NCI-H2227 (cell line): ENCODE results near the gene HSPG2.
"Not testable (repeated sequence)": the region's sequence is repeated elsewhere in the genome, so short reads cannot be mapped to it uniquely, and the experiment has no call there.

ENCODE experiments used
- DNase-seq: peaks from one replicate; lab custom pipeline; 2025; ENCODE audit not compliant: unreplicated experiment; lab: John Stamatoyannopoulos, UW

Gene HSPG2

GRCh38 chr1:21813542-21813941 is 123.6 kb downstream of the HSPG2 start:
- DNase-seq = no peak

GRCh38 chr1:21811875-21812305 is 125.2 kb downstream of the HSPG2 start, which contains the start of gene LDLRAD2:
TSS of gene LDLRAD2 (plus strand) at chr1:21812265. CDS start at chr1:21812452, 187 bp downstream.
- peak; percentile 26 for DNase-seq

- no peak for DNase-seq
These were observed 132.6 kb downstream of the HSPG2 start for GRCh38 chr1:21804536-21804935.

- no peak for DNase-seq
These were observed 136.0 kb downstream of the HSPG2 start for GRCh38 chr1:21801100-21801499.

GRCh38 chr1:21799730-21800129 is 137.4 kb downstream of the HSPG2 start:
- DNase-seq = no peak

- no peak for DNase-seq
These were observed 142.0 kb downstream of the HSPG2 start for GRCh38 chr1:21795075-21795474.

- no peak for DNase-seq
These were observed 142.5 kb downstream of the HSPG2 start for GRCh38 chr1:21794656-21795055.

- no peak for DNase-seq
These were observed 144.0 kb downstream of the HSPG2 start for GRCh38 chr1:21793104-21793503.

GRCh38 chr1:21786640-21787039 is 150.5 kb downstream of the HSPG2 start:
- no peak for DNase-seq

GRCh38 chr1:21785764-21786163 is 151.3 kb downstream of the HSPG2 start:
- not testable (repeated sequence) for DNase-seq

- no peak for DNase-seq
These were observed 153.2 kb downstream of the HSPG2 start for GRCh38 chr1:21783679-21784603.

- DNase-seq = peak; percentile 98
These were observed 154.0 kb downstream of the HSPG2 start, which contains the start of gene USP48 for GRCh38 chr1:21782868-21783678. TSS of gene USP48 (minus strand) at chr1:21783149. CDS start at chr1:21782957, 192 bp downstream.

- peak; percentile 74 for DNase-seq
These were observed 154.7 kb downstream of the HSPG2 start for GRCh38 chr1:21782349-21782867.

GRCh38 chr1:21781815-21782348 is 155.2 kb downstream of the HSPG2 start:
- peak; percentile 44 for DNase-seq

- no peak for DNase-seq
These were observed 157.2 kb downstream of the HSPG2 start for GRCh38 chr1:21779613-21780521.

- DNase-seq = no peak
These were observed 158.7 kb downstream of the HSPG2 start for GRCh38 chr1:21778405-21778727.

- not testable (repeated sequence) for DNase-seq
These were observed 160.2 kb downstream of the HSPG2 start for GRCh38 chr1:21776925-21777324.

- DNase-seq = no peak
These were observed 161.0 kb downstream of the HSPG2 start for GRCh38 chr1:21775985-21776562.

GRCh38 chr1:21775550-21775914 is 161.6 kb downstream of the HSPG2 start:
- no peak for DNase-seq
